WTC11 (cell line): ENCODE results near the gene TIMM13.

Experiments used
- CTCF ChIP-seq: fragments of 200-600 bp; IDR thresholded peaks from 2 replicates; pipeline ENCODE4 v1.8.0; 2022; ENCODE audit warnings: antibody characterized with exemption
- E2F4 ChIP-seq: sonication (generic); formaldehyde crosslinking; IDR thresholded peaks from 2 replicates; pipeline ENCODE4 v1.8.1; 2022; ENCODE audit warnings: low read depth, mild to moderate bottlenecking, moderate library complexity, missing genetic modification reagents, borderline replicate concordance
- FOXJ3 ChIP-seq: sonication (generic); formaldehyde crosslinking; IDR thresholded peaks from 2 replicates; pipeline ENCODE4 v1.9.0; 2021; ENCODE audit warnings: missing genetic modification reagents, mild to moderate bottlenecking, borderline replicate concordance
- USF2 ChIP-seq: sonication (generic); formaldehyde crosslinking; IDR thresholded peaks from 2 replicates; pipeline ENCODE4 v1.8.1; 2023; ENCODE audit warnings: mild to moderate bottlenecking, missing genetic modification reagents, moderate library complexity
- ZBTB43 ChIP-seq: sonication (generic); formaldehyde crosslinking; IDR thresholded peaks from 2 replicates; pipeline ENCODE4 v1.8.1; 2023; ENCODE audit warnings: mild to moderate bottlenecking, missing genetic modification reagents

GRCh38 chr19:2434267-2434666 is 6.9 kb upstream of the TIMM13 start:
- TF ChIP-seq FOXJ3 (CRISPR knock-in tag) = no peak
- TF ChIP-seq E2F4 = no peak
- TF ChIP-seq CTCF = no peak
- TF ChIP-seq USF2 = no peak
- no peak for TF ChIP-seq ZBTB43 (CRISPR knock-in tag)
